Measurements from ENCODE around the gene CABYR. TPM values are rescaled to one million over a fixed set of nuclear protein-coding genes. Genes with fewer than 3 reads are reported as not detected.

CABYR gene
- total and polyA plus RNA-seq, 2 of the 13 experiments (the other 11 are each of a cell fraction or from before 2014, with no cell fraction given): 0.71 to 0.88 TPM

- TF ChIP-seq AHDC1 (CRISPR knock-in tag; IDR thresholded peaks at IDR 0.05; ENCODE audit: borderline replicate concordance) (no peak), ZSCAN20 (CRISPR knock-in tag; IDR thresholded peaks at IDR 0.05; ENCODE audit: borderline replicate concordance) (no peak), RNF219 (CRISPR knock-in tag; IDR thresholded peaks at IDR 0.05) (no peak), ZNF34 (CRISPR knock-in tag; IDR thresholded peaks at IDR 0.05; ENCODE audit: borderline replicate concordance) (no peak), MIER2 (CRISPR knock-in tag; IDR thresholded peaks at IDR 0.05) (no peak), ZNF143 (CRISPR knock-in tag; IDR thresholded peaks at IDR 0.05) (no peak), PAXIP1 (CRISPR knock-in tag; conservative IDR thresholded peaks at IDR 0.05) (no peak), CEBPZ (IDR thresholded peaks at IDR 0.05; ENCODE audit: low read length) (no peak), FOXC1 (CRISPR knock-in tag; IDR thresholded peaks at IDR 0.05; ENCODE audit: borderline replicate concordance) (no peak), ZSCAN29 (CRISPR knock-in tag; conservative IDR thresholded peaks at IDR 0.05) (no peak), TEAD2 (CRISPR knock-in tag; IDR thresholded peaks at IDR 0.05) (no peak)
These were observed 18.2 kb upstream of the CABYR start (continued) for GRCh38 chr18:24120676-24121075.

Data from HepG2 (cell line).